Measurements from ENCODE around the gene ZNF587B.

DNA sequence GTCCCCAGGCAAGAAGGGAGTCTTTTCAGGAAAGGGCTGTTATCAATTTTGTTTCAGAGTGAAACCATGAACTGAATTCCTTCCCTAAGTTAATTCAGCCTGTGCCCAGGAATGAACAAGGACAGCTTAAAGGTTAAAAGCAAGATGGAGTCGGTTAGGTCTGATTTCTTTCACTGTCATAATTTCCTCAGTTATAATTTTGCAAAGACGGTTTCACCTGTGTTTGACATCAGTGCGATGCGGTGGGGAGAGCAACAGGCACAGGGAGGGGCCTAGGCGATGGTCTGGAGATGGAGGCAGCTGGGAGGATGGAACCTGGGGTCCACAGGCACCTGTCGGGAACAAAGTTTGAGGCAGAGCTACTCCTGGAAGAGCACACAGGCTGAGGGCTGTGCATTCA is 9.5 kb upstream of the ZNF587B start:
- no peak for TF ChIP-seq EZH2phosphoT487 (IDR thresholded peaks at IDR 0.05; ENCODE audit: insufficient read depth, low read depth)
- no peak for TF ChIP-seq EZH2 (IDR thresholded peaks at IDR 0.05; ENCODE audit: insufficient read depth, poor library complexity, severe bottlenecking)

All from GM23248 (cell line).